ENCODE data around the gene HSPA14.

The HSPA14 gene

GRCh38 chr10:14803827-14804226 lies 34.3 kb upstream of the HSPA14 start:
- H3K9me3 ChIP-seq (ENCODE audit: insufficient read depth, low read length): no peaks in the 10 kb centered on the region
- H3K36me3 ChIP-seq (replicated peaks; ENCODE audit: low read depth, low read length): no peaks in the 10 kb centered on the region
- no peak overlapping the region for H3K4me2 ChIP-seq (ENCODE audit: low read length)
- H3K9ac ChIP-seq (ENCODE audit: low read length): no peak overlapping the region
- no peaks in the 10 kb centered on the region for H3K27me3 ChIP-seq (ENCODE audit: low read depth, low read length)
- H3K4me3 ChIP-seq (ENCODE audit: low read length): no peak overlapping the region
- TF ChIP-seq CTCF (IDR thresholded peaks at IDR 0.05; ENCODE audit: low read depth, low read length): no peak
- no peak for TF ChIP-seq EZH2phosphoT487 (IDR thresholded peaks at IDR 0.05; ENCODE audit: low read depth)
- no peaks in the 10 kb centered on the region for H3K79me2 ChIP-seq (ENCODE audit: low read length)
- H2AFZ ChIP-seq (ENCODE audit: low read depth, low read length): no peak overlapping the region
- peaks cover 13% of the 10 kb centered on the region for H3K4me1 ChIP-seq (ENCODE audit: low read length)
- no peaks in the 10 kb centered on the region for H4K20me1 ChIP-seq (ENCODE audit: insufficient read depth, low read length)
- no peak overlapping the region for H3K27ac ChIP-seq (ENCODE audit: low read length)

- no peak overlapping the region for H3K4me2 ChIP-seq (ENCODE audit: low read length)
- H3K4me3 ChIP-seq (ENCODE audit: low read length): no peak overlapping the region
- no peak overlapping the region for H2AFZ ChIP-seq (ENCODE audit: low read depth, low read length)
- H3K4me1 ChIP-seq (ENCODE audit: low read length): no peaks in the 10 kb centered on the region
- no peak overlapping the region for H3K27ac ChIP-seq (ENCODE audit: low read length)
- H3K27me3 ChIP-seq (ENCODE audit: low read depth, low read length): no peaks in the 10 kb centered on the region
- H3K36me3 ChIP-seq (replicated peaks; ENCODE audit: low read depth, low read length): no peaks in the 10 kb centered on the region
- H3K79me2 ChIP-seq (ENCODE audit: low read length): no peaks in the 10 kb centered on the region
- no peak overlapping the region for H3K9ac ChIP-seq (ENCODE audit: low read length)
- no peak for TF ChIP-seq CTCF (IDR thresholded peaks at IDR 0.05; ENCODE audit: low read depth, low read length)
- TF ChIP-seq EZH2phosphoT487 (IDR thresholded peaks at IDR 0.05; ENCODE audit: low read depth): no peak
- H4K20me1 ChIP-seq (ENCODE audit: insufficient read depth, low read length): no peaks in the 10 kb centered on the region
- H3K9me3 ChIP-seq (ENCODE audit: insufficient read depth, low read length): no peaks in the 10 kb centered on the region
These were observed 31.8 kb upstream of the HSPA14 start for GRCh38 chr10:14806318-14806717.

- Histone ChIP-seq H3K4me2 (ENCODE audit: low read length) (no peak overlapping the region), H3K36me3 (replicated peaks; ENCODE audit: low read depth, low read length) (no peaks in the 10 kb centered on the region), H3K4me1 (ENCODE audit: low read length) (no peaks in the 10 kb centered on the region), H3K9me3 (ENCODE audit: insufficient read depth, low read length) (no peaks in the 10 kb centered on the region), H3K27me3 (ENCODE audit: low read depth, low read length) (no peaks in the 10 kb centered on the region), H2AFZ (ENCODE audit: low read depth, low read length) (no peak overlapping the region), H4K20me1 (ENCODE audit: insufficient read depth, low read length) (no peaks in the 10 kb centered on the region), H3K9ac (ENCODE audit: low read length) (no peak overlapping the region), H3K79me2 (ENCODE audit: low read length) (no peaks in the 10 kb centered on the region), H3K4me3 (ENCODE audit: low read length) (no peak overlapping the region), H3K27ac (ENCODE audit: low read length) (no peak overlapping the region)
- TF ChIP-seq CTCF (IDR thresholded peaks at IDR 0.05; ENCODE audit: low read depth, low read length) (peak; percentile 33; the same call in 1 of the 2 replicates), EZH2phosphoT487 (IDR thresholded peaks at IDR 0.05; ENCODE audit: low read depth) (no peak)
These were observed 26.8 kb upstream of the HSPA14 start for GRCh38 chr10:14810969-14811953.

GRCh38 chr10:14812271-14812670 lies 25.8 kb upstream of the HSPA14 start:
- Histone ChIP-seq H3K9me3 (ENCODE audit: insufficient read depth, low read length) (no peaks in the 10 kb centered on the region), H3K27me3 (ENCODE audit: low read depth, low read length) (no peaks in the 10 kb centered on the region), H3K4me2 (ENCODE audit: low read length) (no peak overlapping the region), H3K9ac (ENCODE audit: low read length) (no peak overlapping the region), H3K27ac (ENCODE audit: low read length) (no peak overlapping the region), H3K79me2 (ENCODE audit: low read length) (no peaks in the 10 kb centered on the region), H3K4me1 (ENCODE audit: low read length) (no peaks in the 10 kb centered on the region), H3K36me3 (replicated peaks; ENCODE audit: low read depth, low read length) (no peaks in the 10 kb centered on the region), H4K20me1 (ENCODE audit: insufficient read depth, low read length) (no peaks in the 10 kb centered on the region), H3K4me3 (ENCODE audit: low read length) (no peak overlapping the region), H2AFZ (ENCODE audit: low read depth, low read length) (no peak overlapping the region)
- TF ChIP-seq EZH2phosphoT487 (IDR thresholded peaks at IDR 0.05; ENCODE audit: low read depth) (no peak), CTCF (IDR thresholded peaks at IDR 0.05; ENCODE audit: low read depth, low read length) (no peak)

Data from OCI-LY3 (cell line).